Ectodermal cell (in vitro differentiated cells): Measurements from ENCODE around the gene ZNF385B.

Experiments
- H3K27ac ChIP-seq: 2 replicates; pipeline ENCODE4 v1.7.0; 2013; ENCODE audit warnings: mild to moderate bottlenecking, low read depth, low read length; ENCODE audit not compliant: insufficient read depth, poor library complexity, severe bottlenecking
- H3K27me3 ChIP-seq: 2 replicates; pipeline ENCODE4 v1.7.0; 2013; ENCODE audit warnings: mild to moderate bottlenecking, low read length; ENCODE audit not compliant: insufficient read depth, control insufficient read depth, poor library complexity, severe bottlenecking
- H3K36me3 ChIP-seq: one replicate; pipeline ENCODE4 v1.7.0; 2013; ENCODE audit warnings: low read length; ENCODE audit not compliant: control insufficient read depth, insufficient read depth
- H3K4me1 ChIP-seq: one replicate; pipeline ENCODE4 v1.7.0; 2013; ENCODE audit warnings: low read length; ENCODE audit not compliant: control insufficient read depth, insufficient read depth
- H3K4me3 ChIP-seq: 2 replicates; pipeline ENCODE4 v1.7.0; 2013; ENCODE audit warnings: low read depth, low read length, control low read depth; ENCODE audit not compliant: insufficient read depth
- H3K9me3 ChIP-seq: 2 replicates; pipeline ENCODE4 v1.7.0; 2013; ENCODE audit warnings: mild to moderate bottlenecking, low read length, moderate library complexity; ENCODE audit not compliant: control insufficient read depth
- WGBS, 2 experiments: methylation state at CpG; one replicate each; pipeline ENCODE4 v1.1.7; 2013; ENCODE audit warnings: missing lambda C conversion rate in 2 of 2; 5-methylcytosine and 5-hydroxymethylcytosine counted together

ZNF385B gene

DNA sequence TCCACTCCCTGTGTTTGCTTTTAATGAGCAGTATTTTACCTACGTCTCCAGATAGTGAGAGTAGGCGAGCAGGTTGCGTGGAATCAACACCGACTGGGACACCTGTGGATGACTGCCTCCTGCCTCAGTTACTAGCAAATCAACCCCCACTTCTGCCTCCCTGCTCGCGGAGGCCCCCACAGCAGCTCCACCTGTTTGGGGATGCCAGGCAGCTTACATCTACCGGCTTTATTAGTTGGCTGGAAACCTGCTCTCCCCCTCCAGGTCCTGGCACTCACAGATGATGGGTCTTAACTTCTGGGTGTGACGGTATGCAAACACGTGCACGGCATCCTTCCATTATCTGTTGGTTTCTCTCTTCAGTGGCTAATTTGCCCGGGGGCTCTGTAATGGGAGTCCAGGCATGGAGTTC is 432.3 kb downstream of the ZNF385B start:
- H3K4me1 ChIP-seq, result no peaks in the 10 kb centered on the region
- no peaks in the 10 kb centered on the region for H3K9me3 ChIP-seq
- 72 to 74% methylated on average over 11 of the region's 11 CpGs for WGBS, 2 experiments
- no peak overlapping the region for H3K4me3 ChIP-seq
- no peaks in the 10 kb centered on the region for H3K27me3 ChIP-seq
- no peak overlapping the region for H3K27ac ChIP-seq
- H3K36me3 ChIP-seq, result no peaks in the 10 kb centered on the region

GRCh38 chr2:179428649-179429048 is 432.8 kb downstream of the ZNF385B start:
- Histone ChIP-seq H3K4me3 (no peak overlapping the region), H3K27ac (no peak overlapping the region), H3K36me3 (no peaks in the 10 kb centered on the region), H3K9me3 (no peaks in the 10 kb centered on the region), H3K4me1 (no peaks in the 10 kb centered on the region), H3K27me3 (no peaks in the 10 kb centered on the region)
- WGBS, 2 experiments, result 27 to 29% methylated on average over 7 of the region's 7 CpGs

DNA sequence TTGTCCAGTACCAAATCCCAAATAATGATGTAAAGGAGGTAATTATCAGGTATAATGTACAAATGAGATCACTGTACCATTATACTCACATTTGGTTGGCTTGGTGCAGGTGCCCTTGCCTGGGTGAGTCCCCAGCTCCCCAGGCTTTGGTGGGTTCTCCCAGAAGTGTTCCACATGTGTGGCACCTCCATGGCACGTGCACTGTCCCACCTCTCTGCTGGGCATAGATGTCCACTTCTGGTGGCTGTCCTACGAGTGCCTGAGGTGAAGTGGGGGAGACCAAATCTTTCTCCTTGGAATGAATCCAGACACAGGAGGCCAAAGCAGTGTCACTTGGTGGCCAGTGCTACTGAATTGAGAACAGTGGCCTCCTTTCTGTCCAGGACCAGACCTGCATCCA is 434.3 kb downstream of the ZNF385B start:
- WGBS, 2 experiments, result 91 to 96% methylated on average over 2 of the region's 2 CpGs
- H3K27ac ChIP-seq, result no peak overlapping the region

DNA sequence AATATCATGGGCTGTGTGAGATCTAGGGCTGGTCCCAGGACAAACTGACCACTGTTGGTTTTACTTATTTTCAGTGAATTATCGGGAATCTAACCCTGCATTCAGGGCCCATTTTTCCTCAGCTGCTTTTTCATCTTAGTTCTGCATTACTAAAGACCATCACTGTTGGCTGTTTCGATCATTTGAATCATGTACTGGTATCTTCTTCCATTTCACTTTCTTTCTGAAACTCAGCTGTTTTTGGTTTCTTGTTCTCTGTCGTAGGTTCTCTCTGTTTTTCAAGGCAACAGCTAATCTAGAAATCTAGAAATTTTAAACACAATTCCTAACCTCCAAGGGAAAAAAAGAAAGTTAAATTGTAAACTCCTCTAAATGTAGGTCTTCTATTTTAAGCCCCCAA is 436.8 kb downstream of the ZNF385B start:
- Histone ChIP-seq H3K36me3 (no peaks in the 10 kb centered on the region), H3K4me1 (no peaks in the 10 kb centered on the region), H3K27me3 (no peaks in the 10 kb centered on the region), H3K27ac (no peak overlapping the region), H3K9me3 (no peaks in the 10 kb centered on the region), H3K4me3 (no peak overlapping the region)
- WGBS, 2 experiments, result 95 to 96% methylated on average over 3 of the region's 3 CpGs

More for the DNA sequence above, 434.3 kb downstream of the ZNF385B start:
- no peak overlapping the region for H3K4me3 ChIP-seq
- no peaks in the 10 kb centered on the region for H3K9me3 ChIP-seq
- H3K36me3 ChIP-seq, result no peaks in the 10 kb centered on the region
- no peaks in the 10 kb centered on the region for H3K27me3 ChIP-seq
- H3K4me1 ChIP-seq, result no peaks in the 10 kb centered on the region

DNA sequence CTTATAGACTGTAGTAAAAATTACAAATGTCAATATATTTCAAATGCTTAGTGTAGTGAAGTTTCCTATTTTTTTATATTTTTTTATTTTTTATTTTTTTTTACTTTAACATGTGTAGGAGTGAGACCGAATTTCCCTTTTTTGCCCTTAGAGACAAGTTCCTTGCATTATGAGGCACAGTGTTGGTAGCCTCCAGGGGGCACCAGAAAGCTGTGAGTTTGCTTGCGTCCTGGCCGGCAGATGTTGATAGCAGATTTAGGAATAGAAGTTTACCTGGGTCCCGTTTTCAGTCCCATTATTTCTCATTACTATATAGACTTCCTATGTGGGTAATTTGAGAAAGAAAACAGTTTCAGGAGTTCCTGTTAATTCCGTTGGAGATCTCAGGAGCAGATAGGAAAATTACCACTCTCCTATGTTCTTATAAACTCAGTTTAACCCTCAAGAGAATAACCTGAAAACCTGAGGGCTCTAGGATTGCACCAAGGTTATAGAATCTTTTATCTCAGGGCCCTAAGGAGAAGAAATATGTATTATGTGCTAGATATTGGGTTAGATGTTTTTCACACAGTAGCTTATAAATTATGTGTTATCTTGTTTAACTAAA is 439.3 kb downstream of the ZNF385B start:
- Histone ChIP-seq H3K27me3 (no peaks in the 10 kb centered on the region), H3K9me3 (no peaks in the 10 kb centered on the region), H3K36me3 (no peaks in the 10 kb centered on the region), H3K27ac (no peak overlapping the region), H3K4me1 (no peaks in the 10 kb centered on the region), H3K4me3 (no peak overlapping the region)
- WGBS, 2 experiments, result 18 to 27% methylated on average over 4 of the region's 5 CpGs

- Histone ChIP-seq H3K9me3 (no peaks in the 10 kb centered on the region), H3K27me3 (no peaks in the 10 kb centered on the region), H3K4me1 (no peaks in the 10 kb centered on the region), H3K4me3 (no peak overlapping the region), H3K27ac (no peak overlapping the region), H3K36me3 (no peaks in the 10 kb centered on the region)
- 69 to 70% methylated on average over 2 of the region's 2 CpGs for WGBS, 2 experiments
Measured at GRCh38 chr2:179417436-179417949, 443.9 kb downstream of the ZNF385B start.

GRCh38 chr2:179412112-179412511 is 449.3 kb downstream of the ZNF385B start:
- H3K4me1 ChIP-seq, result no peaks in the 10 kb centered on the region
- H3K36me3 ChIP-seq, result no peaks in the 10 kb centered on the region
- WGBS, 2 experiments, result 84 to 90% methylated on average over 3 of the region's 3 CpGs
- no peak overlapping the region for H3K27ac ChIP-seq
- H3K4me3 ChIP-seq, result no peak overlapping the region
- no peaks in the 10 kb centered on the region for H3K27me3 ChIP-seq
- no peaks in the 10 kb centered on the region for H3K9me3 ChIP-seq

- no peak overlapping the region for H3K27ac ChIP-seq
- H3K27me3 ChIP-seq, result no peaks in the 10 kb centered on the region
- H3K9me3 ChIP-seq, result no peaks in the 10 kb centered on the region
- H3K4me1 ChIP-seq, result no peaks in the 10 kb centered on the region
- 60 to 71% methylated on average over 7 to 8 of the region's 8 CpGs for WGBS, 2 experiments
- no peak overlapping the region for H3K4me3 ChIP-seq
- no peaks in the 10 kb centered on the region for H3K36me3 ChIP-seq
Measured at GRCh38 chr2:179410552-179411356, 450.7 kb downstream of the ZNF385B start.

DNA sequence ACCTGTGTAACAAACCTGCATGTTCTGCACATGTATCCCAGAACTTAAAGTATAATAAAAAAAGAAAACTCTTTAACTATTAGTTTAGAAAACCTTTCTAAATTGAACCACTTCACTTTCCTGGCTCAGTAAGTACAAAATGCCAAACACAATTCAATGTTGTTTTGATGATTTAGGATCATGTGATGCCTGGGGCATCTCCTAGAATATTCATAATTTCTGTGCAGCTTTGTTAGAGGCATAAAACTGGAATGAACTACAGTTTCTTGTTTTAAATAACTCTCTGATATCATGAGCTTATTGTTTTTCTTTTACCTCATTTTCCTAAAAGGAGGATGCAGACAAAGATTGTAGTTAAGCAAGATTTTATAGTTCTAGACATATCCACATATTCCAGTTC is 457.8 kb downstream of the ZNF385B start:
- Histone ChIP-seq H3K36me3 (no peaks in the 10 kb centered on the region), H3K4me1 (no peaks in the 10 kb centered on the region), H3K4me3 (no peak overlapping the region), H3K27me3 (no peaks in the 10 kb centered on the region), H3K27ac (no peak overlapping the region), H3K9me3 (no peaks in the 10 kb centered on the region)

DNA sequence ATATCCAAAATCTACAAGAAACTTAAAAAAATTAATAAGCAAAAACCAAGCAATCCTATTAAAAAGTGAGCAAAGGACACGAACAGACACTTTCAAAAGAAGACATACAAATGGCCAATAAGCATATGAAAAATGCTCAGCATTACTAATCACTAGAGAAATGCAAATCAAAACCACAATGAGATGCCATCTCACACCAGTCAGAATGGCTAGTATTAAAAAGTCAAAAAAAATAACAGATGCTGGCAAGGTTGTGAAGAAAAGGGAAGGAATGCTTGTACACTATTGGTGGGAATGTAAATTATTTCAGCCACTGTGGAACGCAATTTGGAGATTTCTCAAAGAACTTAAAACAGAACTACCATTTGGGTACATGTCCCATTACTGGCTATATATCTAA is 467.9 kb downstream of the ZNF385B start:
- no peak overlapping the region for H3K4me3 ChIP-seq
- no peaks in the 10 kb centered on the region for H3K36me3 ChIP-seq
- H3K27ac ChIP-seq, result no peak overlapping the region
- H3K27me3 ChIP-seq, result no peaks in the 10 kb centered on the region
- WGBS, 2 experiments, result 88 to 93% methylated on average over 2 of the region's 2 CpGs
- no peaks in the 10 kb centered on the region for H3K9me3 ChIP-seq
- H3K4me1 ChIP-seq, result no peaks in the 10 kb centered on the region
